Trophoblast cell (in vitro differentiated cells and primary cell): ENCODE results near the gene VPS51.

Source experiments
- DNase-seq, 2 donors: peaks; one replicate each; pipeline ENCODE4 v3.0.0-alpha.2; 2016
- H2AFZ ChIP-seq: 2 replicates; pipeline ENCODE4 v1.6.1; 2013; ENCODE audit warnings: low read length, moderate library complexity, mild to moderate bottlenecking; ENCODE audit not compliant: insufficient read depth, poor library complexity
- H2AK5ac ChIP-seq: 2 replicates; pipeline ENCODE4 v1.6.1; 2013; ENCODE audit warnings: mild to moderate bottlenecking, low read length
- H2BK120ac ChIP-seq: 2 replicates; pipeline ENCODE4 v1.6.1; 2013; ENCODE audit warnings: low read length, mild to moderate bottlenecking, moderate library complexity; ENCODE audit not compliant: insufficient read depth, poor library complexity
- H2BK12ac ChIP-seq: 2 replicates; pipeline ENCODE4 v1.6.1; 2013; ENCODE audit warnings: mild to moderate bottlenecking, low read length, moderate library complexity
- H2BK5ac ChIP-seq: 2 replicates; pipeline ENCODE4 v1.6.1; 2013; ENCODE audit warnings: low read length, low read depth, moderate library complexity, mild to moderate bottlenecking; ENCODE audit not compliant: poor library complexity
- H3K14ac ChIP-seq: 2 replicates; pipeline ENCODE4 v1.6.1; 2013; ENCODE audit warnings: mild to moderate bottlenecking, low read length
- H3K18ac ChIP-seq: 2 replicates; pipeline ENCODE4 v1.6.1; 2013; ENCODE audit warnings: mild to moderate bottlenecking, low read length
- H3K23ac ChIP-seq: 2 replicates; pipeline ENCODE4 v1.6.1; 2013; ENCODE audit warnings: low read length
- H3K27ac ChIP-seq: 2 replicates; pipeline ENCODE4 v1.5.1; 2013; ENCODE audit warnings: low read depth, mild to moderate bottlenecking, inconsistent platforms, low read length, moderate library complexity
- H3K27me3 ChIP-seq: 2 replicates; pipeline ENCODE4 v1.6.1; 2013; ENCODE audit warnings: inconsistent platforms, mild to moderate bottlenecking, low read length, moderate library complexity; ENCODE audit not compliant: insufficient read depth
- H3K36me3 ChIP-seq, 2 experiments: 1 replicate in 1 of 2; 2 replicates in 1 of 2; pipeline ENCODE4 v1.6.1; 2013; ENCODE audit warnings: low read length in 2 of 2, mild to moderate bottlenecking in 2 of 2, moderate library complexity in 1 of 2; ENCODE audit not compliant: insufficient read depth in 2 of 2, control insufficient read depth in 1 of 2
- H3K4ac ChIP-seq: 2 replicates; pipeline ENCODE4 v1.6.1; 2013; ENCODE audit warnings: low read depth, mild to moderate bottlenecking, low read length, moderate library complexity
- H3K4me1 ChIP-seq, 2 experiments: 1 replicate in 1 of 2; 2 replicates in 1 of 2; pipeline ENCODE4 v1.6.1; 2013; ENCODE audit warnings: low read length in 2 of 2, mild to moderate bottlenecking in 2 of 2, moderate library complexity in 1 of 2; ENCODE audit not compliant: insufficient read depth in 2 of 2, control insufficient read depth in 1 of 2
- H3K4me2 ChIP-seq: 2 replicates; pipeline ENCODE4 v1.6.1; 2013; ENCODE audit warnings: inconsistent platforms, mild to moderate bottlenecking, low read length, moderate library complexity
- H3K4me3 ChIP-seq: 2 replicates; pipeline ENCODE4 v1.5.1; 2013; ENCODE audit warnings: mild to moderate bottlenecking, low read depth, low read length, inconsistent platforms
- H3K79me1 ChIP-seq: one replicate; pipeline ENCODE4 v1.6.1; 2013; ENCODE audit warnings: low read length
- H3K79me2 ChIP-seq: 2 replicates; pipeline ENCODE4 v1.6.1; 2013; ENCODE audit warnings: low read length, mild to moderate bottlenecking; ENCODE audit not compliant: control insufficient read depth, insufficient read depth, poor library complexity
- H3K9ac ChIP-seq: 2 replicates; pipeline ENCODE4 v1.6.1; 2013; ENCODE audit warnings: mild to moderate bottlenecking, low read length
- H3K9me3 ChIP-seq: 2 replicates; pipeline ENCODE4 v1.6.1; 2013; ENCODE audit warnings: low read depth, mild to moderate bottlenecking, control low read depth, inconsistent platforms, low read length; ENCODE audit not compliant: insufficient read depth
- H4K12ac ChIP-seq: 2 replicates; pipeline ENCODE4 v1.6.1; 2013; ENCODE audit warnings: low read depth, mild to moderate bottlenecking, low read length, moderate library complexity
- H4K8ac ChIP-seq: 2 replicates; pipeline ENCODE4 v1.6.1; 2013; ENCODE audit warnings: low read depth, mild to moderate bottlenecking, low read length, moderate library complexity
- H4K91ac ChIP-seq: one replicate; pipeline ENCODE4 v1.6.1; 2013; ENCODE audit warnings: low read depth, mild to moderate bottlenecking, low read length, moderate library complexity
- WGBS: extraction: QIAGEN DNeasy Blood & Tissue Kit; methylation state at CpG from one replicate; pipeline ENCODE4 v1.1.7; 2013; ENCODE audit warnings: missing lambda C conversion rate; ENCODE audit not compliant: insufficient read length, insufficient coverage; ENCODE audit errors: extremely low coverage; 5-methylcytosine and 5-hydroxymethylcytosine counted together

Gene VPS51

DNA sequence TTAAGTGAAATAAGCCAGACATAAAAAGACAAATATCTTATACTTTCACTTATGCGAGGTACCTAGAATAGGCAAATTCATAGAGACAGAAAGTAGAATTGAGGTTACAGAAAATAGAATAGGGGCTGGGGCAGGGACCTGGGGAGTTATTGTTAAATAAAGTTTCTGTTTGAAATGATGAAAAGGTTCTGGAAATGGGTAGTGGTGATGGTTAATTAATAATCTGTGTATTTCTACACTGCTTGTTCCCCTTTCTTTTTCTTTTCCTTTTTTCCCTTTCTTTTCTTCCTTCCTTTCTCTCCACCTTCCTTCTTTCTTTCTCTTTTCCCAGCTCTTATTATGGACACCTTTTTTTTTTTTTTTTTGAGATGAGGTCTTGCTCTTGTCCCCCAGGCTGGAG is 40.5 kb upstream of the VPS51 start:
- Histone ChIP-seq H3K9ac (no peak overlapping the region), H3K14ac (no peak overlapping the region), H3K27ac (no peak overlapping the region), H3K79me1 (no peaks in the 10 kb centered on the region), H3K23ac (no peak overlapping the region), H2BK12ac (no peak overlapping the region), H3K36me3 (no peaks in the 10 kb centered on the region), H4K91ac (no peak overlapping the region), H3K4ac (no peak overlapping the region), H3K18ac (no peak overlapping the region), H2AK5ac (no peak overlapping the region), H2BK5ac (no peak overlapping the region), H4K12ac (no peak overlapping the region), H2AFZ (no peak overlapping the region), H3K4me1 (no peaks in the 10 kb centered on the region), H2BK120ac (no peak overlapping the region), H3K4me3 (no peak overlapping the region), H3K4me2 (no peak overlapping the region), H3K27me3 (no peaks in the 10 kb centered on the region), H4K8ac (no peak overlapping the region), H3K9me3 (peaks cover 3% of the 10 kb centered on the region), H3K79me2 (no peaks in the 10 kb centered on the region)
- WGBS, result no CpG with 5 or more reads among the region's 1 CpG
- no peak for DNase-seq

DNA sequence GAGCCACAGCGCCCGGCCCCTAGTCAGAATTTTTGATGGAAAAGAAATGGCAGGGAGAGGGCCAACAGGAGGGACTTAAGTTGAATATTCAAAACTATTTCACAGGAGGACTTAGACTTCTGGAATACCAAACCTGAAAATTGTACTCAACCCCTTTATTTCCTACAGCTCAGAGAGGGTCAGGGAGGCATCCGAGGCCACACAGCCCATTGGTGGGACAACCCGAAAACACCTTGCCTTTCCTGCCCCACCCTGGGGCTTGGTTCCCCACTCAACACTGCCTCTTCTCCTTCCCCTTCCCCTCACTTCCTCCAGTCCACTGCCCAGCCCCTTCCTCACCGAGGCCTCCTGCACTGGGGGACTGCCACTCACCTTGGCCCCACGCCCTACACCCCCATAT is 39.0 kb upstream of the VPS51 start:
- WGBS, result no CpG with 5 or more reads among the region's 6 CpGs
- no peaks in the 10 kb centered on the region for H3K79me2 ChIP-seq
- no peak overlapping the region for H3K14ac ChIP-seq
- H3K4ac ChIP-seq, result no peak overlapping the region
- no peaks in the 10 kb centered on the region for H3K79me1 ChIP-seq
- no peaks in the 10 kb centered on the region for H3K36me3 ChIP-seq
- H4K91ac ChIP-seq, result no peak overlapping the region
- no peak overlapping the region for H2AK5ac ChIP-seq
- H4K12ac ChIP-seq, result no peak overlapping the region
- H2BK12ac ChIP-seq, result no peak overlapping the region
- DNase-seq, result no peak
- no peak overlapping the region for H3K27ac ChIP-seq
- H3K4me2 ChIP-seq, result no peak overlapping the region
- no peak overlapping the region for H3K9ac ChIP-seq
- H3K23ac ChIP-seq, result no peak overlapping the region
- H3K27me3 ChIP-seq, result no peaks in the 10 kb centered on the region
- H3K9me3 ChIP-seq, result peaks cover 3% of the 10 kb centered on the region
- H3K4me1 ChIP-seq, result no peaks in the 10 kb centered on the region
- no peak overlapping the region for H4K8ac ChIP-seq
- no peak overlapping the region for H2AFZ ChIP-seq
- H3K4me3 ChIP-seq, result no peak overlapping the region
- no peak overlapping the region for H3K18ac ChIP-seq
- H2BK120ac ChIP-seq, result no peak overlapping the region
- H2BK5ac ChIP-seq, result no peak overlapping the region

DNA sequence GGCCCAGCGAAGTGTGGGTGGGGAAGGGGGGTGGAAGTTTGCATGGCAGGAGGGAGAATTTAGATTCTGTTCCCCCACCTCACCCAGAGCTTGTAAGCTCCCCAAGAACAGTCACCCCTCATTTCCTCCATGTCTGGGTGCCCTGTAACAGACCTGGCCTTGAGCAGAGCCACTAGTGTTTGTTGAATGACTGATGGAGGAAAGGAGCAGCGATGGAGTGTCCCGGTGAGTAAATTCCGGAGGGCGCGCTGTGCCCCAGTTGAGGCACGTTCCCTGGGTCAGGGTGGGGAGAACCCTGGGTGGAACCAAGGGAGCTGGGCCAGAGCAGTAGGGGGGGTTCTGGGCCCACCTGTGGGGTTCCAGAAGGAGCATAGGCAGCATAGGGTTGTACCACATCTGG is 38.5 kb upstream of the VPS51 start:
- Histone ChIP-seq H2AFZ (no peak overlapping the region), H3K18ac (no peak overlapping the region), H3K4ac (no peak overlapping the region), H3K79me1 (no peaks in the 10 kb centered on the region), H3K9ac (no peak overlapping the region), H2BK120ac (no peak overlapping the region), H4K8ac (no peak overlapping the region), H2BK12ac (no peak overlapping the region), H3K9me3 (peaks cover 3% of the 10 kb centered on the region), H4K91ac (no peak overlapping the region), H4K12ac (no peak overlapping the region), H3K14ac (no peak overlapping the region), H3K23ac (no peak overlapping the region), H2AK5ac (no peak overlapping the region), H3K27me3 (no peaks in the 10 kb centered on the region), H3K79me2 (no peaks in the 10 kb centered on the region), H3K4me3 (no peak overlapping the region), H3K4me1 (no peaks in the 10 kb centered on the region), H3K27ac (no peak overlapping the region), H3K36me3 (no peaks in the 10 kb centered on the region), H3K4me2 (no peak overlapping the region), H2BK5ac (no peak overlapping the region)
- no CpG with 5 or more reads among the region's 7 CpGs for WGBS
- no peak for DNase-seq

DNA sequence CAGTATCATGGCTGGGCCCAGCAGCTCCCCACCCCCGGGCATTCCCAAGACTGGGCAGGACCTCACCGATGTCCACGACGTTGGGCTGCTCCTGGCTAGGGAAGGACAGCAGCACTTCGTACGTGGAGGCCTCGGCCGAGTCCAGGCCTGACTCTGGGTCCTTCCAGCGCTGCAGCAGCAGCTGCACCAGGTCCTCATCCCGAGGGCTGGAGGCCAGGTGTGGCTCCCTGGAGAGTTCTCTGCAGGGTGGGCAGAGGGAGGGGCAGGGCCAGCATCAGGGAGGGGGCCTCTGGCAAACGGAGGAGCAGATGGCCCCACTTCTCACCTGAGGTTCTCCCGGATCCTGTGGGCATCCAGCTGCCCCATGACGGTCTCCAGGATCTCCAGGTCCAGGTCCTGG is 38.0 kb upstream of the VPS51 start:
- no peaks in the 10 kb centered on the region for H3K79me2 ChIP-seq
- H2AFZ ChIP-seq, result no peak overlapping the region
- H3K27me3 ChIP-seq, result no peaks in the 10 kb centered on the region
- H4K91ac ChIP-seq, result no peak overlapping the region
- no peaks in the 10 kb centered on the region for H3K4me1 ChIP-seq
- H3K36me3 ChIP-seq, result no peaks in the 10 kb centered on the region
- no peak overlapping the region for H2AK5ac ChIP-seq
- H3K23ac ChIP-seq, result no peak overlapping the region
- H3K9me3 ChIP-seq, result peaks cover 3% of the 10 kb centered on the region
- H3K9ac ChIP-seq, result no peak overlapping the region
- no peak overlapping the region for H2BK120ac ChIP-seq
- H3K4me3 ChIP-seq, result no peak overlapping the region
- no peak overlapping the region for H4K8ac ChIP-seq
- no peak for DNase-seq
- no peak overlapping the region for H2BK5ac ChIP-seq
- no peak overlapping the region for H4K12ac ChIP-seq
- no peak overlapping the region for H3K18ac ChIP-seq
- no peak overlapping the region for H3K14ac ChIP-seq
- no peaks in the 10 kb centered on the region for H3K79me1 ChIP-seq
- H3K4ac ChIP-seq, result no peak overlapping the region
- H3K27ac ChIP-seq, result no peak overlapping the region
- H2BK12ac ChIP-seq, result no peak overlapping the region
- H3K4me2 ChIP-seq, result no peak overlapping the region
- WGBS, result no CpG with 5 or more reads among the region's 13 CpGs
